ENCODE data around the gene LINGO4.

LINGO4 gene, protein sequence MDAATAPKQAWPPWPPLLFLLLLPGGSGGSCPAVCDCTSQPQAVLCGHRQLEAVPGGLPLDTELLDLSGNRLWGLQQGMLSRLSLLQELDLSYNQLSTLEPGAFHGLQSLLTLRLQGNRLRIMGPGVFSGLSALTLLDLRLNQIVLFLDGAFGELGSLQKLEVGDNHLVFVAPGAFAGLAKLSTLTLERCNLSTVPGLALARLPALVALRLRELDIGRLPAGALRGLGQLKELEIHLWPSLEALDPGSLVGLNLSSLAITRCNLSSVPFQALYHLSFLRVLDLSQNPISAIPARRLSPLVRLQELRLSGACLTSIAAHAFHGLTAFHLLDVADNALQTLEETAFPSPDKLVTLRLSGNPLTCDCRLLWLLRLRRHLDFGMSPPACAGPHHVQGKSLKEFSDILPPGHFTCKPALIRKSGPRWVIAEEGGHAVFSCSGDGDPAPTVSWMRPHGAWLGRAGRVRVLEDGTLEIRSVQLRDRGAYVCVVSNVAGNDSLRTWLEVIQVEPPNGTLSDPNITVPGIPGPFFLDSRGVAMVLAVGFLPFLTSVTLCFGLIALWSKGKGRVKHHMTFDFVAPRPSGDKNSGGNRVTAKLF

DNA sequence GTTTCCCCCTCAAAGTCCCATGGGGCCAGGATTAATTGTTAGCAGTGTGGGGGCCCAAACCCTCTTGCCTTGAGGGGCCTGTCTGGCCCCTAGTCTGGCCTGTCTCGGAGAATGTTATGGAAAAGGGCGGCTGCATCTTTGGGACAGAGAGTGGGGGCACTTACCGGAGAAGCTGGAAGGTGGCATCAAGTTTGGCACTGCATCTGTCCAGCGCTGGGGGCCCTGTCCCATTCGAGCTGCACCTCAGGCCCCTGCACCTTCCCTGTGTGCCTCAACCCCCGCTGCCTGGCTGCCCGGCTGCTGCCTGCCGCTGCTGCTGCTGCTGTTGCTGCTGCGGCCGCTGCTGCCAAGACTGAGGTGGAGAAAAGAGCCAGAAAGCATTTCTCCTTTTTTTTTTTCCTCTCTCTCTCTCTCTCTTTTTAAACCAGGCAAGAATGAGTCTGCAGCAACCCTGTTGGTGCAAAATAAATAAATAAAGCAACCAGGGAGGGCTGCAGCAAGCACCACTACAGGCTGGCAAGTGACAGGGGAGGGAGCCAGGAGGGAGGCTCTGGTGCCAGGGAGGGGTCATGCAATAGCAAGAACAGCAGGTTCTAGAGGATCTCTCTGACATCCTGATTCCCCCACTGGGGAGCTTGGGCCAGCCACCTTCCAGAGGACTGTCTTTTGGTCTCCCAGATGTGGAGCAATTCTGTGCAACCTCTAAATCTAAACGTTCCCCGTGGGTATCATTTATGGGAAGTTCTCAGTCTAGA lies at the start of gene LINGO4:
LINGO4 (minus strand) TSS at position 354 of the 755 bp plus-strand sequence. CDS start 2,715 bp downstream, outside the sequence.
- DNase-seq (ENCODE audit: low read depth), result no peak

DNA sequence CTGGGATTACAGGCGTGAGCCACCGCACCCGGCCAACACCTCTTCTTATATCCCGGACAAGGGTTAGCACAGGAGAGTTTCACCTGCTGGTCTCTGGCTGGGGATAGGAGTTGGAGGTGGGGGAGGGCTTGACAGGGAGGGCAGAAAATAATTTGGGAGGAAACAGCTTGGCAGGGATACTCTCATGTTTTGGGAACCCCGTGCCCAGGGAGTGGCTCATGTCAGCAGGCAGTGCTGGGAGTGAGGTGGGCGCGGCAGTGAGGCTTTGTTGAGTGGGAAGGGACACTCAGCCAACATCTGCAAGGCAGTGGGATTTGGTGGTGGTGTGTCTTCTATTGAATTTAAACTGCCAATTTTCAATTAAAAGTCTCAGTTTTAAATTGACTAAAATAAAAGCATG lies 49.4 kb upstream of the LINGO4 start:
- DNase-seq (ENCODE audit: low read depth), result no peak

DNA sequence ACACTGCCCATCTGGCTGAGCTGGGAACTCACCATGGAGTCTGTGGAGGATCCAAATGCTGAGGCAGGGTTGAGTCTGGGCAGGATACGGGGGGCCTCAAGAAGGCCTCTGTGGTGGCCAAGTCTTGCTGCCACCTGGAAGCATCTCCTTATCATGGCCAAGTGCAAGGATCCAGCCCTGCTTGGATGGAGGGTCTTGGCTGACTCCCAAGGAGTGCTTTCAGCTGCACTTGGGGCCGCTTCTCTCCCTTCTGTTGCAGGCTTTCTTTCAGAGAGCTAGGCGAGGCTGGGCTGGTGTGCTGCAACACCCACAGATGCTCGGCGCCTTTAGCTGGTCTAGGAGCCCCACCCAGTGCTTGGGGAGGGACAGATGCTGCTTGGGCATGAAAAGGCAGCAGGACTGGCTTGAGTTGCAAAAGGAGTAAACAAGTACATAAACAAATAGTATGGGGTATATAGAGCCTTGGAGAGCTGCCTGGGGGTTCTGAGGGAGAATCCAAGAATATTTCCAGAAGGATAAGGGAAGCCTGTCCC lies 48.3 kb upstream of the LINGO4 start, which contains the start of gene THEM5:
THEM5 (minus strand) TSS at position 302 of the 533 bp plus-strand sequence; CDS start at position 155, 147 bp downstream.
- no peak for DNase-seq (ENCODE audit: low read depth)

DNA sequence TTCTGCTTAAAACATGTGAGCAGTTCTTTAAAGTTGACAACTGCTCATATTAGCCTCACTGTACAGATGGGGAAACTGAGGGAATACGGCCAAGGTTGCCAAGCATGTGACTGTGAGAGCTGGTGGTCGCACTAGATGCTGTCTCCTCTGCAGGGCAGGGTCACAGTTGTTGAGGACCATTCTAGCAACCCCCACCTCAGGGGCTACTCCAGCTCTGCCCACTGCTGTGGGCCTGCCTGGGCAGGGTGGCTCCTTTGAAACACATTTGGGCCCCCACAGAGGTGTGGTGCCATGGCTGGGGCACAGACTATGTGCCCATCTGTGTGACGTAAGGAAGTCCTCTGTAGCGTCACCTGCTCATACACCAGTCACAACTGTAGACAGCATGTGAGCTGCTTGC lies 47.5 kb upstream of the LINGO4 start:
- no peak for DNase-seq (ENCODE audit: low read depth)

DNA sequence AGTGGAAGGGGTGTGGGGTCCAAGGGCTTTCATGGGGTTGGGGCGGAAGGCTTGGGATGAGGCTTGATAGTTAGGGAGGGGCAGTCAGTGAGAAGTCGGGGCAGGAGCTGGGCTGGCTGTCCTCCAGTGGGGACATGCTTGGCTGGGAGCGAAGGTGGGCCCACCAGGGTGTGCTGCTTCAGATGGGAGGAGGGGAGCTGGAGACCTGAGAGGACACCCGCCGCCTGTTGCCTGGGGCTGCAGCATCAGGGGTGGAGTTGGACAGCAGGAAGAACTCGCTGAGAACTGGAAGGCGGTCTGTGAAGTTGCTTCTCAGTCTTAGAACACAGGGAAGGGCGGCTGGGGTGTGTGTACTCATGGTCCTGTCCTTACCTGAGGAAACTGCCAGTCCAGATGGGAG lies 46.7 kb upstream of the LINGO4 start:
- DNase-seq (ENCODE audit: low read depth), result no peak

DNA sequence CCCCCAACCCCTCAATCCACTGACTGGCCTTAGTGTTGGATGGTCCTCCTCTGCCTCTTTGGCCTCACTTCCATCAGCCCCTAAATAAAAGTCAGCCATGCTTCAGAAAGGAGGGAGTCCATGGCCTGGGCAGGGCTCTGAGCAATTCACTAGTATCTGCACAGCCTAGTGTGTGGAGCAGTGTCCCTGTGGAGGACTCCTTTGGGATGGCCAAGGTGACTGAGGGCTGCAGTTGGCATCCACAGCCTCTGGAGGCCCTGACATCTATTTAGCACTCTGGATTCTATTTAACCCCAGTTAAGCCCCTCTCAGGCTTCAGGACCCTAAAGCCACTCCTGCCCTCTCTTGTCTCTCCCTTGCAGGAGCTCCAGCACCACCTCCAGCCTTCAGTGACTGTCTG lies 44.7 kb upstream of the LINGO4 start:
- DNase-seq (ENCODE audit: low read depth), result no peak

DNA sequence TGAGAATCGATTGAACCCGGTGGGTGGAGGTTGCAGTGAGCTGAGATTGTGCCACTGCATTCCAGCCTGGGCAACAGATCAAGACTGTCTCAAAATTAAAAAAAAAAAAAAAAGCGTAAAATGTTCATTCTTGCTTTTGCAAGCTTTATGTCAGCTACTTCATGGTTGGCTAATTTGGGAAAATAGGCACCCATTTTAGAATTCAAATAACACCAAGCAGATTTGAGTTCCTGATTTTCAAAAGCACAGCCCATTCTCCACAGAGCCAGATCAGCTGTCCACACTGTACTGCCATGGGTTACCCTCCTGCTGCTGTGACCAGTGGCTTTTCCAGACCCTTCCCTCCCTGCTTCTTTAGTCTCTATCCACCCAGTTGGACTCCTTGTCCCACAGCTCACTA lies 43.9 kb upstream of the LINGO4 start:
- DNase-seq (ENCODE audit: low read depth), result no peak

DNA sequence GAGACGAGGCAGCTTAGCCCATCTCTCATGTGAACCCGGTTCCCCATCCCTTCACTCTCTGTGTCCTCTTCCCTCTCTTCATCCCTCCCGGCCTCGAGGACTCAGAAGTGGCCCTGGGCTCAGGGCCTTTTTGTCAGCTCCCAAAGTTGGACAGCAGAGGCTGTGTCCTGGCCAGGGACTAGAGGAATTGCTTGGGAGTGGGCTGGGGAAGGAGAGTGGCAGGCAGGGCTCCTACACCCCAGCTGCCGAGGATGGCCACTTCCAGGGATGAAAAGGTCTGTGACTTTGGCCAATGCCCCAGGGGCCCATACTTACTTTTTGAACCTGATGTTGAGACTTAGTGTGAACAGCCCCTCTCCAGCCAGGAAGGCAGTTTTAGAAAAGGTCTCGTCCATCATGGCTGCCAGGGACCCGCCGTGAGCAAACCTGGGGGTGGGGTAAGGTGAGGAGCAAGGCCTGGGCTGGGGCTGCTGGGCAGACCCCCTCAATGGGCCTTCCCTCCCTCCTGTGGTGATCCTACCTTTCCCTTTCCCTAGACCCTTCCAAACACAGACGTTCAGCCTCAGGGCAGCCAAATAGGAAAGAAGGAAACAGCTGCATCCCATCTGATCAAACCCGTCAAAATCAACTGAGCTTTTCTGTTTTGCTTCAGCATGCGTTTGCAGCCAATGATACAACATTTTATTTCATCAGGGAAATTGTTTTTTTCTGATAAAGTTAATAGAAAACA lies 42.8 kb upstream of the LINGO4 start:
- no peak for DNase-seq (ENCODE audit: low read depth)

DNA sequence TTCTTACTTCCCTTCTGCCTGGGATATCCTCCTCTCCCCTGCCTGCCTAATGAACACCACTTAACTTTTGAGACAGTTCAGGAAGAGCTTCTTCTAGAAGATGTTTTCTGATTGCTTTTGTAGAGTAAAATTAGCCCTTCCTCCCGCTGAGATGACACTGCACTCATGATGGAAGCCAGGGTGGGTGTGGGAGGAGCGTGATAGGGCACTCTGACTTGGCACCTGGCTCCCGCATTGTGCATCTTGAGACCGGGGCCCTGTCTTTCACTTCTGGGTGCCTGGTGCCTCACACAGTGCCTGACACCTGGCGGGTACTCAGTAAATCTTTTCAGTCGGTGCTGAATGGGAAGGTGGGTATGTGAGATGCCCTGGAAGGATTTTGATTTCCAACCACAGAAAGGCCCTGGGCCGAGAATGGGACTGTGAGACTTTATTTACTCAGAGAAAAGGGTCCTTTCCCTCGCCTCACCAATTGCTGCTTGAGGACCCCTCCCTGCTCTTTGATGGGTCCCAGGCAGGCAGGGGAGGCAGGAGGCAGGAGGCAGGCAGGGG lies 41.5 kb upstream of the LINGO4 start:
- no peak for DNase-seq (ENCODE audit: low read depth)

DNA sequence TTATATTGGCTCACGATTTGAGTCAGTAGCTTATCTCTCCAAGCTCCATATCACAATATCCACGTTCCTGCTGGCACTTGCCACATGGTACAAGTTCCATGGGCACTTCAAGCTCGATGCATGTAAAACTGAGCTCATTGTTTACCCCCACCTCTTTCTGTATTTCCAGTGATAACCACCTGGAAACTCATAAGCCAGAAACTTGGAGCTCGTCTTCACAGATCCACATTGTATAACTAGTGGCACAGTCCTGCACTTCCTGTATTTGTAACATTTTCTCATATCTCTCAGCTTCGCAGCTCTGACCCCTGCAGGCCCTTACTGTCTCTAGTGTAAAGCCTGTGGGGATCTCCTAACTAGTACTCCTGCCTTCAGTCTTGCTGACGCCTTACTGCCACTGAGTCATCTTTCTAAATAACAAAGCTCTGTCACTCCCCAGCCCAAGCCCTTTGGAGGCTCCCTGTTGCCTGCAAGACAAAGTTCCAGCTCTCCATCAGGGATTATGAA lies 40.9 kb upstream of the LINGO4 start:
- DNase-seq (ENCODE audit: low read depth), result no peak

DNA sequence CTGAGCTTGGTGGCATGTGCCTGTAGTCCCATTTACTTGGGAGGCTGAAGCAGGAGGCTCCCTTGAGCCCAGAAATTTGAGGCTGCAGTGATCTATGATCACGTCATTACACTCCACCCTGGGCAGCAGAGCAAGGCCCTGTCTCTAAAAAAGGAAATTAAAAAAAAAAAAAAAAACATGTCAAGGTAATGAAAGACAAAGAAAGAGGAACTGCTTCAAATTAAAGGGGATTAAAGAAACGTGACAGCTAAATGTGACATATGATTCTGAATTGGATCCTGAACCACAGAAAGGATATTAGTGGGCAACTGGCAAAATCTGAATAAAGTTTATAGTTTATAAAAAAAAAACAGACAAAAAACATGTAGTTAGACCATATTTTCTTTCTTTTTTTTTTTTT lies 38.2 kb upstream of the LINGO4 start:
- DNase-seq (ENCODE audit: low read depth), result no peak

DNA sequence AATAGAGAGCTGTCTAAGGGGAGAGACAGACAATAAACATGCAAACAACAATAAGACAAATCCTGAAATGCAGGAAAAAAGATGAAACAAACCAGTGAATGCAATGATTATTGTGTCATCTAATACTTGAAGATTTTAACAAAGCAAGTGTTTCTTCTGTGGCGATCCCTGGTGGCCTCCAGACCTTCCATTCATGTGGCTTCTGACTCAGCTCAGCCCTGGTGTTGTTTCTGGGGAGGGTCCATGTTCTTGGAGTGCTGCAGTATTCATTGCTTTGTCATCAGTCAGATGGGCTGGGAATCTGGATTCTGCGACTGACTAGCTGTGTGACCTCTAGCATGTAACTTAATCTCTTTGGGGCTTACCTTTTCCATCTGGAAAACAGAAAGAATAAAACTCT lies 35.9 kb upstream of the LINGO4 start:
- DNase-seq (ENCODE audit: low read depth), result no peak

DNA sequence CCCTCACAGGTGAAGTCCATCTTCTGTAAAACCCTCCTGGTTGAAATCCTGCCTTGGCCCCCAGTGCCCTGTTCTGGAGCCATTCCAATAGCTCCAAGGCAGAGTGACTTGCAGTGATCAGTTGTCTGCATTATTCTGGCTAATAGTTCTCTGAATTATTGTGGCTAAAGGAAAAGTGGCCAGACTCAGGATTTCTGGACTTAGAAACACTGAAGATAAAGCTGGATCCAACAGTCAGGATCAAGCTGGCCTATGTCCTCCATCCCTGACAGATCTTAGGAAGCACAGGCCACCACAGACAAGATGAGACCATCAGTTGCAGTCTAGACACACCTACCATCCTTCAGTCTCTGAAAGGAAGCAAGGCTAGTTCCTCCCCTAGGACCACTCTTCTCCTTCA lies 35.2 kb upstream of the LINGO4 start:
- DNase-seq (ENCODE audit: low read depth), result no peak

DNA sequence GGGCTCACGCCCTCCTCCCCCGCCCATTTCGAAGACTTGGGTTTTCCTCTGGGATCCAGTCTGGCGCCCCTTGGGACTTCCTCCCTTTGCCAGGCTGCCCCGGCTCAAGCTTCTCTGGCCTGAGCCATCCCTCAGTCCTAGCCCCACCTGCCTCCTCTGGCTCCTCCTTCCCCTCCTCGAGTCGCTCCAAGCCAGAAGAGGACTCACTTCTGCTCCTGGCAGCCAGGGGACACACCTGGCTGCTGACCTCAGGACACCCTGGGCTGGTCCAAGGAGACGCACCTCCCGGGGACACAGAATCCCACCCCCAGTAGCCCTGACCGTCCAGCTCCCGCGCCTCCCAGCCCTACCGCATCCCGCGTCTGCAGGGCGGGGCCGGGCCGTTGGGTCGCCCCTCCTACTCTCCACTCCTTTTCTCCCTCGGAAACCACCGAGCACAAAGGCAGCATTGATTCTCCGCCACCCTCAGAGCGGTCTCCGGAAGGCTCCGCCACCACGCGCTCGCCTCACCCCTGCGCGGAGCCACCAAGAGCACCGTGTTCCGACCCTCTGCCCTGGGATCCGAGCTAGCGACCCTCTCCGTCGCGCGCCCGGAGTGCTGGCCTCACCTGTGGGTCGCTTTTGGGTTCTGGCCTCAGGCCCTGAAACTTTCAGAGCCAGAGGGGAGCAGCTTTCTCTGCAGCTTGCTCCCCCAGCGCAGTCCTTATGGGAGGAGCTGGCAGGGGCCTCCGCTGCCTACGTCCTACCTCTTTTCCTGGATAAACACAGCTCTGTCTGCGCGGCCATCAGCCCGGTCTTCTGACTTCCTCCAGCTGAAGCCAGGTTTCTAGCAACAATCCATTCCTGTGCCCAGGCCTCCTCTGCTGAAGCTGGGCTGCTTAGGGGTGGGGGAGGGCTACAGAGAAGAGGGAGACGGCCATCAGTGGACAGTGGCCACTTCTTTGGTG lies 34.5 kb upstream of the LINGO4 start, which contains the start of gene C2CD4D:
C2CD4D (minus strand) TSS at position 364 of the 947 bp plus-strand sequence. CDS start 831 bp downstream, outside the sequence.
- DNase-seq (ENCODE audit: low read depth), result no peak

DNA sequence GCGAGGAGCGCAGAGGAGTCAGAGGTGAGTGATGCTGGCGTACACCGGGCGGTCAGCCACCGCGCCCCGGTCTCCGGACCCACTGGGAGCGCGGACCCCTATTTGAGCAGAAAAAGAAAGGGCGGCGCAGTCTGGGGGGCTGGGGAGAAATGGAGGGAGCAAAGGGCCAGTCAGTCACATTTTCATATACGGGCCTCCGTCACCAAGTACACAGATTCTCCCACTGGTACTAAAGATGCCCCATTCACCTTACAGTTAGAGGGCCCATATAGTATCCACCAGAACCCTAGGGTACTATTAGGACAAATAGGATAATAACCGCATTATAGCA lies 33.8 kb upstream of the LINGO4 start:
- no peak for DNase-seq (ENCODE audit: low read depth)

DNA sequence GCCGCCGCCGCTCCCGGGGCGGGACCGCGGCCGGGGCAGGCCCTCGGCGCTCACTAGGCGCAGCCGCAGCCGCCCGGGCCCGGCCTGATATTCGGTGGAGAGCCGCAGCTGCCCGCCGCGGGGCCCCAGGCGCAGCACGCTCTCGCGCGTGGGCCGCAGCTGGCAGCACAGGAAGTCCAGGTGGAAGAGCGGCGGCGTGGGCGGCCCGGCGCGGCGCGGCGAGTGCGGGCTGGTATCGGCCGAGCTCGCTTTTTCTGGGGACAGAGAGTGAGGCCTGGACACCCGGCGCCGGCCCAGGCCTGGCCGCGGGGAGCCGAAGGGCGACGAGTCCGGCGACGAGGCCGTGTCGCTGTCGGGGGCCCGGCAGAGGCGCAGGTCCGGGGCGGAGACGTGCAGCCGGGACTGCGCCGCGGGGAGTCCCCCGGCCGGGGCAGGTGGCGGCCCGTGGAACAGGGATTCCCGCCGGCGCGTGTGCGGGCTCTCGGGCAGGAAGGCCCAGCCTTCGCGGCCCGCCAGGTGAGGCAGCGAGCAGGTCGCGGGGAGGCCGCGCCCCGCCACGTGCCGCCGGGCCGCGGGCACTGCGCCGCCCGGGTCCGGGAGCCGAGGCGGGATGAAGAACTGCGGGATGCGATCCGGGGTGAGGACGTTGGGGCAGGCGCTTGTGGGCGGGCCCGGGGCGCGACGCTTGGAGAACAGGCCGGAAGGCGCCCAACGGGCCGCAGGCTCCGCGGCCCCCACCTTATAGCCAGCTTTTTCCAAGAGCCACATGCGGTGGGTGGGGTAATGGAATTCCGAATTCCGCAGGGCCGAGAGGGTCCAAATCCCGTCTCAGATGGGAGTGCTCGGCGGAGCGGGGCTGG lies 33.2 kb upstream of the LINGO4 start:
- no peak for DNase-seq (ENCODE audit: low read depth)

DNA sequence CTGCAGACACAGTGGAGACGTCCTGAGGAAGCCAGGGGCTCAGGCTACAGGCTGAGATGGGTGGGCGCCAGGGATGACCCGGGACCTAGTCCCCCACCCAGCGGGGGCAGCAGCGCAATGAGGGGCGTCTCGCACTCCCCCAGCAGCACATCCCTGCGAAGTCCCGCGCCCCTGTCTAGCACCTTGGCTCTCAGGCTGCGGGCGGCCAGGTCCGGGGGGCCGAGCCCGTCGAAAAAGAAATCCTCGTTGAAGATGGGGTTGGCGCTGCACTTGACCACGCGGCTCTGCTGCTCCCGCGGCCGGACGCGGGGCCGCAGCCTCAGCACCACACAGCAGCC lies 32.6 kb upstream of the LINGO4 start:
- DNase-seq (ENCODE audit: low read depth), result no peak

DNA sequence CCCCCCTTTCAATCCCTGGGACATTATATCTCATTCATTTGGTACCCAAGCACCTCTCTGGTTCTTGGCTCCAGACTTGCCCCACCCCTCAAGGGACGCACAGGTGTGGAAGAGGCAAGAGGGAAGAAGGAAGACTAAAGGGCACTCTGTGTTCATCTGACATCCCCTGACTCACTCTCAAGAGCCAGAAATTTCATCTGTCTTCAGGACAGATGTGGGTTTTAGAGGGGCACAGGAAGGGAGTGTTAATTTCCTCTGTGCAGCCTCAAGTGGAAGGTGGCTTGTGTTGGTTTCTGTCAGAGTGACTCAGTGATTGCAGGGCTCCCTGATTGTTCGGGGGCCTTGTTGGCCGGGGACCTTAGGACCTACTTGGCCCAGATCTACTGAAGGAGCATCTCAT lies 32.0 kb upstream of the LINGO4 start:
- DNase-seq (ENCODE audit: low read depth), result no peak

DNA sequence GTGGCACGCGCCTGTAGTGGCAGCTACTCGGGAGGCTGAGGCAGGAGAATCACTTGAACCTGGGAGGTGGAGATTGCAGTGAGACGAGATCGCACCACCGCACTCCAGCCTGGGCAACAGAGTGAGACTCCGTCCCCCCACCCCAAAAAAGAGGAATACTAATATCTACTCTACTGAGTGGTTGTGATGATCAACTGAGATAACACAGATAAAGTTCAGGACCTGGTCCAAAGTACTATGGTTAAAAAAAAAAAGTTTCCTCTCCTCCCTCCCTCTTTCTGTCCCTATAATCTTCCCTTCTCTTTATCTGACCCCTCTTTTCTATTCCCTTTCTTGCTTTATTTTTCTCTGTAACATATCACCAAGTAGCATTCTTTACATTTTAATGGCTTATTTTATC lies 30.4 kb upstream of the LINGO4 start:
- DNase-seq (ENCODE audit: low read depth), result no peak

Measured in stimulated activated CD8-positive, alpha-beta memory T cell treated with anti-CD3 and anti-CD28 coated beads, Interleukin-15, amount 100 ng/mL, for 24 hours (primary cell).